GM18505 (cell line): ENCODE results near the gene ZNF789.
A peak's percentile ranks its signal among the peaks of the same experiment; 100 is the strongest.
"Not testable (repeated sequence)": the region's sequence is repeated elsewhere in the genome, so short reads cannot be mapped to it uniquely, and the experiment has no call there.

Experiments used
- ATAC-seq: cut with Tn5 transposase; IDR thresholded peaks from one replicate; pipeline ENCODE4 v1.9.1; 2021; ENCODE audit not compliant: unreplicated experiment
- POLR2A ChIP-seq: IDR thresholded peaks from 4 replicates; pipeline ENCODE4 v1.6.1; 2011; ENCODE audit warnings: borderline replicate concordance; ENCODE audit not compliant: insufficient read depth, insufficient read length; ENCODE audit errors: extremely low read depth

The ZNF789 gene

GRCh38 chr7:99472561-99473314 is at the start of gene ZNF789:
ZNF789 (plus strand) TSS chr7:99472890; CDS start chr7:99476457, 3,567 bp downstream.
- ATAC-seq, result peak; percentile 86
- peak; percentile 89 for TF ChIP-seq POLR2A

GRCh38 chr7:99424932-99425730 is 47.6 kb upstream of the ZNF789 start:
- ATAC-seq, result no peak
- no peak for TF ChIP-seq POLR2A

DNA sequence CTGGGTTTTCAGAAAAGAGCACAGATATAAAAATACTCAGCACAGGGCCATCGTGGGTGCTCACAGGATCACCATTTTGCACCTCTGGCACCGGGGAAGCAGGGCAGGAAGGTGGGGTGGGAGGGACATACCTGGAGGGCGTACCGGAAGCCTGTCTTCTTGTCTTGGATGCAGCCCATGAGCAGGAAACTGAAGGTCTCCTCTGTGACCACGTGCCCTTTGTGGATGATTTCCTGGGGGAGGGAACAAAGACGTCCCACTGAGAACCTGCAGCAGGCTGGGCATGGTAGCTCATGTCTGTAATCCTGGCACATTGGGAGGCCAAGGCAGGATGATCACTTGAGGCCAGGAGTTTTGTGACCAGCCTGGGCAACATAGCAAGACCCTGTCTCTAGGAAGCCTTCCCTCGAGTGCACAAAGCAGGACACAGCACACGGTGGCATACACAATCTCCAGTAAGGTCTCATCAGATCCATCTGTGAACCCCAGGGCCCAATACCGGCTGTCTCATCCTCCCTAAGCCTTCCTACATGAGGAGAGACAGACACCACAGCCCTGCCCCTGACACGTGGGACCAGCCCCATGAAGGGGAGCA is 43.6 kb upstream of the ZNF789 start:
- no peak for ATAC-seq
- no peak for TF ChIP-seq POLR2A

GRCh38 chr7:99429756-99430155 is 42.9 kb upstream of the ZNF789 start:
- TF ChIP-seq POLR2A, result no peak
- ATAC-seq, result no peak

GRCh38 chr7:99431756-99432540 is 40.7 kb upstream of the ZNF789 start:
- ATAC-seq, result not testable (repeated sequence)

DNA sequence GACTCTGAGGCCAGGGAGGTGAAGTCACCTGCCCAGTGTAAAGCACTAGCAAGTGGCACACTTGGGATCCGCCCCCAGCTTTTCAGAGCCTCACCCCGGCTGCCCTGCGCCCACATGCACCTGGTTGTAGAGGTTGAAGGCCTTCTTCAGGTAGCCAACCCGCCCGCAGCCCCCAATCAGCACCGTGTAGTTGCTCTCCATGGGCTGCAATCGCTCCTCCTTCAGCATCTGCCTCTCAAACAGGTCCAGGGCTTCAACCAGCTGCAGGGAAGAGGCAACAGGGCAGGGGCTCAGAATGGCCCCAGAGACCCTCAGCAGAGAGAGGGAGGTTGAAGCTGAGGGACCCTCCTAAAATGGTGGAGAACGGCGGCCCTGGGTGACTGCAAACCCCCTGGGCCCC is 39.5 kb upstream of the ZNF789 start:
- no peak for TF ChIP-seq POLR2A
- no peak for ATAC-seq

DNA sequence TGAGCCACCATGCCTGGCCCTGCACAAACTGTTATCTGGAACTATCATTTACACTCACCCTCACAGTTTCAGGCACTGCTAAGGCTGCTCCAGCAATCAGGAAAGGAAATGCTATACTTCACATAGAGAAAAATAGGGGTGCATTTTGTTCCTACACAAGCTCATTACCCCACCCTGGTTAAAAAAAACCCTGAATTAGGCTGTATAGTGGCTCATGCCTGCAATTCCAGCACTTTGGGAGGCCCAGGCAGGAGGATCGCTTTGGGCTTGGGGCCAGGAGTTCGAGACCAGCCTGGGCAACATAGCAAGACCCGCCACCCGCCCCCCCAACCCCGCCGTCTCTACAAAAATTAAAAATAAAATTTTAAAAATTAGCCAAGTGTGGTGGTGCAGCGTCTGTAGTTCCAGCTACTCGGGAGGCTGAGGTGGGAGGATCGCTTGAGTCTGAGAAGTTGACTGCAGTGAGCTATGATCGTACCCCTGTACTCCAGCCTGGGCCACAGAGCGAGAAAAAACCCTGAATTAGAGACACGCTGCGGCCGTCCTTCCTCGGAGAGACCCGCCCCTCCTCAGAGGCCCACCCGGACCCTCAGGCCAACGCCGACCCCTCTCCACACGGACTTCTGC is 34.6 kb upstream of the ZNF789 start:
- no peak for TF ChIP-seq POLR2A
- no peak for ATAC-seq

- peak; percentile 92 for ATAC-seq
- TF ChIP-seq POLR2A, result peak; percentile 80
Measured at GRCh38 chr7:99438573-99439480, 33.9 kb upstream of the ZNF789 start, which contains the start of the genes CPSF4 and PTCD1. CPSF4 (plus strand) TSS chr7:99438943; CDS start chr7:99439083, 140 bp downstream. PTCD1 (minus strand) TSS chr7:99438798; CDS start chr7:99435242, 3,556 bp downstream.

GRCh38 chr7:99440195-99440594 is 32.5 kb upstream of the ZNF789 start:
- TF ChIP-seq POLR2A, result no peak
- ATAC-seq, result no peak

GRCh38 chr7:99446096-99446495 is 26.6 kb upstream of the ZNF789 start:
- no peak for TF ChIP-seq POLR2A
- ATAC-seq, result no peak

DNA sequence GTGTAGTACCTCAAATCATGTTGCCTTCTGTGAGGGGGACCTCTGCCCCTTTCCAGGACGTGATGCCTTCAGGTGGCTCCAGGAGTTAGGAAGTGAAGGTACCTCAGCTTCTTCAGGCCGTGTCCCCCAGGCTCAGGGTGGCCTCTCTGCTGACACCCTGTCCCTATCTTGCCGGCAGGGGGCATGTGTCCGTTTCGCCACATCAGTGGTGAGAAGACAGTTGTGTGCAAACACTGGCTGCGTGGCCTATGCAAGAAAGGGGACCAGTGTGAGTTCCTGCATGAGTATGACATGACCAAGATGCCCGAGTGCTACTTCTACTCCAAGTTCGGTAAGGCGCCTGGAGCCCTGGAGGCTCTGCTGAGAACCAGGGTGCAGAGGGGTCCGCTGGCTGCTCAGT is 24.7 kb upstream of the ZNF789 start:
- TF ChIP-seq POLR2A, result no peak
- no peak for ATAC-seq

GRCh38 chr7:99448855-99449254 is 23.8 kb upstream of the ZNF789 start:
- no peak for TF ChIP-seq POLR2A
- ATAC-seq, result no peak

DNA sequence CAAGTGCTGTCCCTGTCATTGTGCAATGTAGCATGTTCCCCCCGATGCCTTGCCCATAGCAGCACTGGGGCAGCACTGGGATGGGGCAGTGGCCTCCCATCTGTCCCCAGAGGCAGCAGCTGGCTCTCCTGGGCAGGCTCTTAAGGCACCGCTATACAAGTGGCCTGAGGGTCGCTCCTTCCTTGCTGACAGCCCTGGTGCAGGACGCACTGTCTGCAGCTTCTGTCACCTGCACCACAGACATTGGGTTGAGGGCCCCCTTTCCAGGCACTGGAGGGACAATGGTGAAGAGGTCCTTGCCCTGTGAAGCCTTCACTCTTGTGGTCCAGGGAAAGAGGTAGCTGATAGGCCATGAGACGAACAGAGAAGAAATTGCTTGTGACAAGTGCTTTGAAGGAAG is 23.4 kb upstream of the ZNF789 start:
- no peak for ATAC-seq
- TF ChIP-seq POLR2A, result no peak
